DMS153 treated with DMSO at 0.1 percent for 48 hours (cell line): ENCODE results near the gene OARD1.

Source experiments
- DNase-seq: peaks from one replicate; lab custom pipeline; 2025; ENCODE audit not compliant: unreplicated experiment; lab: John Stamatoyannopoulos, UW

The OARD1 gene

DNA sequence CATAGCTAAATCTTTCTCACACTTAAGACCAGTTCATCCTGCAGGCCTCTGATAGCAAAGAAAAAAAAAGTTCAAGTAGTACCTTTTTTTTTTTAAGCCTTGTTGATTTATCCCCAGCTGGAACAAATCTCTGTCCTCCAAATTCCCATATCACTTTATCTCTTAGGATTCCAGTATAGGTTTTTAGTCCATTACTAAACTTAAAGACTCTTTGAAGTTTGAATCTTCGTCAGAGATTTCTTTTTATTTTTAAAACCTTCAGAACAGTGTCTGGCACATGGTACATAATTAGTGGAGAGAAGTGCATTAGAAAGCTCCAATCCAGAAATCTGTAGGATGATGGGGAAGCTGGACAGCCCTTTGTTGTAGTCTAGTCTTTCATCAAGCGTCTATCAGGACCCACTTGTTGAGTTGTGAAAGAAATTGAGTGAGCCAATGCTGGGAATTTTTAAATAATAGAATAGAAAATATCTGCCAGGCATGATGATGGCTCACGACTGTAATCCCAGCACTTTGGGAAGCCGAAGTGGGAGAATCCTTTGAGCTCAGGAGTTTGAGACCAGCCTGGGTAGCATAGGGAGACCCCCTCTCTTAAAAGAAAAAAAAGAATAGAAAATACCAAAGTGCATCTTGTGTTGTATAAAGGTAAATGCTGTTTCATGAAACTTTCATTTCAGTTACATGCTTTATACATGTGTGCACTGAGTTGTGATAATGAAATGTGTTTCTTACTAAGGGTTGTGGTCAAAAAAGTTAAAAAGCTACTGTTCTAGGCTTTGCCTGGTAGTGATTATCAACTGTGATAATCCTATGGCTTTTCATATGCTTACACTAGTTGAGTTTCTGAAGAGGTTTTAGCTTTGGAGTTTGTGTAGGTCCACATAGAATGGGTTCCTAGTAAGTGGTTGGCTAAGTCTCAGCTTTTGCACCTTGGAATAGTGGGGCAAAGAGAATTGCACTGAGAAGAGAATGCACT lies 3.8 kb upstream of the OARD1 start:
- DNase-seq: no peak

DNA sequence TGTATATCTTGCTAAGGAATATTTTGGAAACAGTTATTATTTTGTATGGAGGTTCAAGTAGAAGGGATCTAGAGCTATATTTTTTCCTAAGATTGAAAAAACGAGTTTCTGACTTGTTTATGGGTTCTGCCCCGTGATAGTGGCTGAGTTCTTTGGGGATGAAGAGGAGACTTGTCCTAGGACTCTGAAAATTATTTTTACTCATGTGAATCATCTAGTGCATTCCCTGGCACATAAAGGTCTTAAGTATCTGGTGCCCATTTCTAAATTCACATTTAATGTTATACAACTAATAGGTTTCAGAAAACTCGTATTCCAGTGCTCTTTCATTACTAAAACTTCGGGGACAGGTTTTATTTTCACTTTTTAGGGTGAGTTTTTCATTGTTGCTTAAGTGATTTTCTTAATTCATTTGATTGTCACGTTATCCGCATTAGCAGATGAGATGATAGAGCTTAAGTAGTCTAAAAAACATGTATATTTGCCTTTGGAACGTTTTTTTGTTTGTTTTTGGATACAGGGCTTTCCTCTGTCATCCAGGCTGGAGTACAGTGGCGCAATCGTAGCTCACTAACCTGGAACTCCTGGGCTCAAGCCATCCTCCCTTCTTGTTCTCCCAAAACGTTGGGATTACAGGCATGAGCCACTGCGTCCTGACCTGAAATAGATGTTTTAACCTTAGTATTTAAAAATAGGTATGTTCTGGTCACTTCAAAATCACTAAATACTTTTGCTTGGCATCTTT lies 2.7 kb upstream of the OARD1 start:
- DNase-seq: no peak

DNA sequence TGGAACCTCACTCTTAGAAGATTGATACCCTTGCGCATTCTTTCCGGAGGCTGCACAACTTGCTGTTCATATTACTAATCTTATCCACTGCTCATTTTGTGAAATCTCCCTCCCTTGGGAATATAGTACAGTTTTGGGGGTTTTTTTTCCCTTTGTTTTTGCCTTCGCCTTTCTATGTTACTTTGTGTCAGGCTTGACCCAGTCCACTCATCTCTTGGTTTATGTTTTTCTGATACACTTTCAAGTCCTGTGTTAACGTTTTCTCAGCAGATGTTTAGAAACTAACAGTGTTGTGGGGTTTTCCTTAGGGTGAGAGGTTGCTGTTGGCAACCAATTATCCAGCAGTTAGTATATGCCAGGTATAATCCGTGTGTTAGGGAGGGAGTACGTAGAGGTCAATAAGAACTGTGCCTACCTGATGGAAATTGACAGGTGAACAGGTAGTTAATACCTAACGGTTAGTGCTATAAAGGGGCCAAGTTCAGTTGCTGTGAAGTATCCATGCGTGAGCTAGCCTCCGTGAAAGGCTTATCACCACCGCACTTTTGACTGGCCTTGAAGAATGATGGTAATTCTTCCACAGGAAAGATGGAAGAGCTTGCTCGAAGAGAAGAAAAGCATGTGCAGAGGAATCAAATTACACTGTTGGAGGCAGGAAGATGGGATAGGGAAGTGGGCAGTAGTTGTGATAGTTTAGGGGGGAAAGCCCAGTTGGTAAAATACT lies 2.0 kb upstream of the OARD1 start:
- DNase-seq: peak; percentile 47

DNA sequence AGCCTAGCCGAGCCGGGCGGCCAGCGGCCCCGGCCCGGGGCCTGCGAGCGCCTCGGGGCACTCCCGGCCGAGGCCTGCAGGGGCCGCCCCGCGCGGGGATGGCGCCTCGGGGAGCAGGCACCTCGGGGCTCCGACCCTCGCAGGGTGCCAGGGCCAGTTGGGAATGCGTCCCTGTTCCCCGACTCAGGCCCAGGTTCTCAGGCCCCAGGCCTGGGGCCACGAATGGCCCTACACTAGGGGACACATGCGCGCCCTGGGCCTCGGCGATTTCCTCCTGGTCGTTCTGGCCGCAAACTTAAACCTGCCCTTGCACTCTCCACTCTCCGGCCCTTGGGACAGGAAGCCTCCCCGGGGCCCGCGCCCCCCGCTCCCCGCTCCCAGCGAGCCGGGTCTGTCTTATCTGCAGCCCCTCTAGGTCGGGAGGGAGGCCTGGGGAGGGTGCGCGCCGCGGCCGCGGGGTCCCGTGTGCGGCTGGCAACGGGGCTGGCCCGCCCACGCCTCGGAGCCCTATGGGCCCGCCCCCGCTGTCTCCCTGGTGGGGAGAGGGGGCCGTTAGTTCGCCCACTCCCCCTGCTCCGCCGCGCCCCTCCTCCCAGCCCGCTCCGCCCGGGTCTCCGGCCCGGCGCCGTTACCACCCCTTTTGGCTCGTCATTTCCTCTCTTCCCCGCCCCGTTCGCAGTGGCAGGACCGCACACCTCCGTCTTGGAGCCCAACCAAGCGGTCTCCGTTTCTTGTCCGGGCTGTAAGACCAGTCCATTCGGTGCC lies 1.2 kb upstream of the OARD1 start:
- DNase-seq: peak; percentile 30

DNA sequence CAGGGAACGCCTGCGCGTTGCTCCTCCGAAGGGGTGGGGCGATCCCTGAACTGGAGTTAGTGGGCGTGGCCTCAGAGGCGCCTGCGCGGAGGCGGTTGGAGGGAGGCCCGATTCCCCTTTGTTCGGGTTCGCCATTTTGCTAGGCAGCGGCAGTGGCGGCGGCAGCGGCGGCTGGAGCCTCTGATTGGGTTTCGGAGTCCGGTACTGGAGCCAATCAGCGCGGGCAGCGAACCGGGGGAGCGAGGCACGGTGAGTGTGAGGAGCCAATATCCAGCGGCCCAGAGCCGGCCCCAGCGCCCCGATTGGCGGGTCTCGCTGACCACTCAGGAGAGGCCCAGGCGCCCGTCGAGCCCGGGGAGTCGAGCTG lies 663 bp upstream of the OARD1 start, which contains the start of gene NFYA:
Gene NFYA, plus strand, starts transcription at position 139 of the 367 bp plus-strand sequence. CDS start 6,116 bp downstream, outside the sequence.
- DNase-seq: peak; percentile 100

DNA sequence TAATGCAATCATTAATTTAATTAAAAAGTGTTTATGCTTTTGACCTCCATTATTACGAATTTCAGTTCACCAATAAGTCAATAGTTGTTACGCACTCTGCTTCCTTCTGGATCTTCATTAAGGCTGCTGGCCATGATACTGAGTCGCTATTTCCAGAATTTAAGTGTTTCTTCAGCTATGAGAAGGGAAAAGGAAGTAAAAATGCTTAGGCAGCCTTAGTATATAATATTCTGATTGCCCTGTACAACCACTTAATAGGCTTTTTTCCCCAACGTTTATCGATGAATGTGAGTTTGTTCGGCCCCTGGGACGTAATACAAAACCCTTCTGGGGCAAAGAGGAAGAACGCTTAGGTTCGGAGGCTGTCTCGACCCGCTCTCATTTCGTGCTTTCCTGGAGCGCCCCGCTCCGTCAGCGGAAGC lies 644 bp downstream of the OARD1 start:
- DNase-seq: no peak

DNA sequence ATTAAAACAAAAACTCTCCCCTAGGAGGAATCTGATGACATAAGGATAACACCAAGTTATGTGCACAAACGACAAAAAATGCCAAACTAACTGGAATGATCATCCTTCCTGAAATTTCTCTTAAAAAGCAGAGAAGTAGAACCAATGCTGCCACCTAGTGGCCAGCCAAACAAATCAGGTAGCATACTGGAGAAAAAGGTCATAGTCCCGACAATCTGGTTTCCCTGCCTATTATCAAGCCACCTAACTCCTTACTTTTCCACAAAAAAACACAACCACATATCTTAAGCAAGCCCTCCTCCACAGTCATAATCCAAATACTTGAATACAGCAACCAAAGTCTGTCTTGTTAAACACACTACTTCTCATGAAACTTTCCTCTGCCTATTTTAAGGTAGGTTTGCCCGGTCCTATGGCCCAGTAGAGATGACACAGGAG lies 5.3 kb downstream of the OARD1 start:
- DNase-seq: peak; percentile 72

DNA sequence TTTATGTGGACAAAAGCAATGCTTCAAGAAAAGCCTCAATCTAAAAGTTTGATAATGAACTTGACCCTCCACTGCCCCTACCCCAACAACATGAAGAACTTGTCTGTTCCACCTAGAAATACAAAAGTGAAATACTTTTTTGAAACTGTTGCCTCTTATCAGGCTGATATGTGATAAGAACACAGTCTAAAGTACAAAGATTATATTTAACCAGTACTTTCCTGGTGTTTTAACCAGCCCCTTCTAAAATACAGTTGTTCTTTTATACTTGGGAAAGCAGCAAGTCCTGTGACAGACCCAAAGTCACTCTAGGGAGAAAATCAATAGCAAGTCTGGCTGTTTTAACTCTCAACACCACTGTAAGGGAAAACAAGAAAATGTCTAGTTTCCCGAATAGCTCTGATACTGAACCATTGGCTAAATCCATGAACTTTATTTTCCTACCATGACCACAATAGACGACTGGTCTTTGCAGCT lies 6.6 kb downstream of the OARD1 start:
- no peak for DNase-seq

DNA sequence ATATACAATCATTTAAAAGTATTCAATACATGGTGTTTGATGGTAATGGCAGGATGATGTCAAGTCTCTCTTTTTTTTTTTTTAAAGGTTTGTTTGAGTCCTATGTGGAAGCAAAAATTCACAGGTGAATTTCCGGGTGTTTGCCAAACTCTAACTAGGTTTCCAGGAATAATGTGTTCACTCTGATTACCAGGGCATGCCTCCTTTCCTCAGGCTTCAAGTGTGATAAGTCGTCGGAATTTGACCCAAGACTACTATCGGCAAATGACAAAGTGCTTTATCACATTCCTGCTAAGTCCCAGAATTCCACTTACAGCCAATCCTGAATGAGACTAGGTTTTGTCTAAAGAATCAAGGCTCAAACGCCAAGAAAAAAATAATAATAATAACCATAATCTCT lies 7.3 kb downstream of the OARD1 start:
- DNase-seq: no peak

DNA sequence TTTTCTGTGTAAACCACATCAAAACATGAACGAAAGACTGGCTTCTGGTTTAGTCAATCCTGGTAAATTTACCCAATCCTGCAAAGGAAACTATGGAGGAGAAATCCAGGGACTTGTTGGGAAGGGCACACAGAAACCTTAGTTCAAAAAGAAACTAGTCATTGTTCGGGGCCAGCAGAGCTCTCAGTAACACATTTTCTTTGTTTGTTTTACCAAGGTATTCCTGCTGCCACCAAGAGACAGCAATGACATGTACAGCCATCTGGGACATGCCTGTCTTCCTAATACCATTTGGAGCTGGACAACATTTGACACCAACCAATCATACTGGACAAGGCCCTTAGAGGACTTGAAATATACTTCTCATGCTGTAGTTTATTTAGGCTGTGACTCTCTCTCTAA lies 8.3 kb downstream of the OARD1 start:
- DNase-seq: no peak

DNA sequence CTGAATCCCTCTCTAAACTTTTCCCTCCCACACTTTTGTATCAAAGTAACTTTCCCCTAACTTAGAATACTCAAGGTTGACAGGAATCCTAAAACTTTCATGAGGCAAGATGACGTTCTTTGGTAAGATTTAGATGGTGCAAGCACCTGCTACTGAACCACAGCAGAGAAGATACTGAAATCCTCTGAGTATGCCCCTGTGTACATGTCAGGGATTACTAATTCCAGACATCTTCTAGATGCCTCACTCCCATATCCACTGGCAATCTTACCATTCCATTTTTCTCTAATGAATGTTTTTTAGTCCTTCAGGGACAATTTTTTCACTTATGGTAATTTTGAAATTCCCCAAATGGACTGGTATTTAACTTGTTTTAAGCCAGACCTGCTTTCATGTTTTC lies 10.1 kb downstream of the OARD1 start:
- no peak for DNase-seq

DNA sequence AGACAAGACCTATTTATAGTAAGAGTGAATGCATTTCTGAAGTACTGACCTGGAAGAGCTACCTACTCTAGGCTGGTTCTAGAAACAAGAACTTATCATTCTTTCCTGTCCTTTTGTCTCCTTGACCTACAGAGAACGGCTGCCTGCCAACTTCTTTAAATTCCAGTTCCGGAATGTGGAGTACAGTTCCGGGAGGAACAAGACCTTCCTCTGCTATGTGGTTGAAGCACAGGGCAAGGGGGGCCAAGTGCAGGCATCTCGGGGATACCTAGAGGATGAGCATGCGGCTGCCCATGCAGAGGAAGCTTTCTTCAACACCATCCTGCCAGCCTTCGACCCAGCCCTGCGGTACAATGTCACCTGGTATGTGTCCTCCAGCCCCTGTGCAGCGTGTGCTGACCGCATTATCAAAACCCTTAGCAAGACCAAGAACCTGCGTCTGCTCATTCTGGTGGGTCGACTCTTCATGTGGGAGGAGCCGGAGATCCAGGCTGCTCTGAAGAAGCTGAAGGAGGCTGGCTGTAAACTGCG lies 10.9 kb downstream of the OARD1 start:
- DNase-seq: no peak

DNA sequence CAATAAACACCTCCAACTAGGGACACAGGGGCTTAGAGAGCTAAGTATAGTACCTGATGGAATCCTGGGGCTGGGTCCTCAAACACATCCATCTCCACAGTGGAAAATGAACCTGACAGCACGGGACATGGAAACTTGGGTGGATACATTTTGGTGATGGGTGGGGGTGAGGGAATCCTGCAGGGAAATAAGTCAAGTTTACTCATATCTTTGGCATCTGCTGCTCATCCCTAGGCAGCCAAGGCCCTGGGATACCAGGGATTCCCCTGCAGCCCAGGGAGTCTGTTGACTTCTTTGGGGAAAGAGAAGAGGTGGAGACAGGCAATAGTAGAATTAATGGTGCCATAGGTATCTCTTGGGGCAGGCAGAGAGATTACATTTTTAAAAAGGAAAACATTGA lies 12.6 kb downstream of the OARD1 start:
- DNase-seq: no peak

DNA sequence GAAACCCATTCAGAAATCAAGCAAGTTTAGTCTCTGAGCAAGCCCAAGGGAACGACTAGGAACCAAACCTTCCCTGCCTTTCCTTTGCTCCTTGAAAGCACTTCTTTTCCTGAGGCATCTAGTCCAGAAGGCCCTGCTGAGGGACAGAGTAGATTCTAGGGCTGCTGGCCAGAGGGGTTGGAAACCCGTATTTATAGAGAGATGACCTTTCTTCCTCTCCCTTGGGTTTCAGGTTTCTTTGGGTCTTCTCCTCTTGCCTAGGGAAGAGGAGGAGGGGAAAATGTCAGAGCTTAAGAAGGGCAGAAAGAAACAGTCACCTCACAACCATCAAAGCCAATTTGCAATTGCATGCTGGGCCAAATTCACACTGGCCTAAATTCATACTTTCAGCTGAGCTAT lies 13.4 kb downstream of the OARD1 start:
- no peak for DNase-seq

DNA sequence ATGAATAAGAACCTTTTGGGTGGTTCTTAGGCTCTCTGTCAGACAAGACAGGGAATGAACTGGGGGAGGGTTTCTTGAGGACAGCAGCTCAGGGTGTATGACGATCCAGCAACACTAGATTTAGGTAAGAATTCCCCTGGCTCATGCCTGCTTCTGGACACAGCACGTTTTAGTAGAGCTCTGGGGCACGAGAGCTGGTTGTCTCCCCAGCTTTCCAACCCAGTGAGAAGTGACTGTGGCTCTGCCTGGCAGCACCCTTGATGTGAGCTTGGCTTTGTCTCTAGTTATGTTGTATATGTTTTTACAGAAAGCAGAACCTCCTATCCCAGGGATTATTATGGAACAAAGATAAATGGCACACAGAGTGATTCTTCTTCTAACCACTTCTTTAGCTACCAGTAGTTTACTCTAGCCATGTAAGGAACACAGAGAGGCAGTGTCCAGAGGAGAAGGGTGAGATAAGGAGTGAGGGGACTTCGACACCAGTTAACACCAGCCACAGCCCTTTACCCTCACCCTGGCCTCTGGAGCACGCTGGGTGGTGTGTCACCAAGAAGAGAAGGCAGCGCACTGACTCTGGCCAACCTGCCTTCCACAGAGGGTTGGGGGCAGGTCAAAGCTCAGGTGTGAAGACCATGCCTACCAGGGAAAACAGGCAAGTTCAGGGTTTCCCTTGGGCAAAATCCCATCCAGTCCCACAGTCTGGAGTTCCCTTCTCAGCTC lies 15.2 kb downstream of the OARD1 start:
- DNase-seq: no peak

DNA sequence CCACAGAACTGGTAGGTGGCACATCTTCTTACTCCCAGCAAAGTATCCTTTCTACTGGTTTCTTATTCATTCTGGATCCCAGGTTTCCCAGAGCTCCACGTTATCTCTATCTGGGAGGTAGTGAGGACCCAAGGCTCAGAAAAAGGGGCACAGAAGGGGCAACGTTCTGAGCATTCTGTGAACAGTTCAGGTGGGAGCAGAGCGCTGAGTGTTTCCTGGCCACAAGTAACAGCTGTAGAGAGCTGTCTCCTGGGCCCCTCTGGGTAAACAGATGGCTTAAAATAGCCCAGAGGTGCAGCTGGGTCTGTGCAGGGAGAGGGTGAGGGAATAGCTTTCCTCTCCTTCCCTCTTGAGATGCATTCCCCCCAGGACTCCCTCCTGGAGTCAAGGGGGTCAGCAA lies 17.0 kb downstream of the OARD1 start:
- no peak for DNase-seq

DNA sequence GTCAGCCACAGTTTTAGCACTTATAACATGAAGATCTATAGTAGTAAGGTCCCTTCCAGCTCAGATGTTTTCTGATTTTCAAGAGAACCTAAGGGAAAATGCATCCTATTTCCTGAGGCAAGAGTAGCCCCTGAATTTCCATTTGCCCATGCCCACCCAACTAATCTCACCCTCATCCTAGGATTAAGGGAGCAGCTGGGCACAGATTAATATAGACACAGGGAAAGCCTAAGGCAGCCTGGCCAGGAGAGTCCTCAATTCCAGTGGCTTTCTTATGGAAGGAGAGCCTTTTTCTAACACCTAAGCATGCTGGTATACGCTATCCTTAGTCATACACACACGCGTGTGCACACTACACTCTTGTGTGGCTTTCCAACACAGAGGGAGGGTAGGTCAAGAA lies 17.6 kb downstream of the OARD1 start:
- DNase-seq: no peak

DNA sequence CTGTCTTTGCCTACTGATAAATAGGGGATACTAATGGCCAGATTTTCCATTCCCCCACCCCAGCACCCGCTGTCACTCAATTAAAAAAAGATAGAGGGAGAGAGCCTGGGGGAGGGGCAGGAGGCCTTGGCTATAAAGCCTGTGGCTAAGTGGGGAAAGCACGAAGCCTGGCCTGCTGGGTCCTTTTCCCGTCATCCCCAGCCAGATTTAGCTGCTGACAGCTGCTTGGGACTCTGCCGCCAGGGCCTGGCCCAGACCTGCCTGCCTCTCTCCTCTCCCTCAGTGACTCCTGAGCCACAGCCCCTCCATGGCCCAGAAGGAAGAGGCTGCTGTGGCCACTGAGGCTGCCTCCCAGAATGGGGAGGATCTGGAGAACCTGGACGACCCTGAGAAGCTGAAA lies 19.1 kb downstream of the OARD1 start, which contains the start of gene APOBEC2:
Gene APOBEC2, plus strand, starts transcription at position 162 of the 400 bp plus-strand sequence. Its CDS starts 146 bp downstream, at position 308.
- no peak for DNase-seq

DNA sequence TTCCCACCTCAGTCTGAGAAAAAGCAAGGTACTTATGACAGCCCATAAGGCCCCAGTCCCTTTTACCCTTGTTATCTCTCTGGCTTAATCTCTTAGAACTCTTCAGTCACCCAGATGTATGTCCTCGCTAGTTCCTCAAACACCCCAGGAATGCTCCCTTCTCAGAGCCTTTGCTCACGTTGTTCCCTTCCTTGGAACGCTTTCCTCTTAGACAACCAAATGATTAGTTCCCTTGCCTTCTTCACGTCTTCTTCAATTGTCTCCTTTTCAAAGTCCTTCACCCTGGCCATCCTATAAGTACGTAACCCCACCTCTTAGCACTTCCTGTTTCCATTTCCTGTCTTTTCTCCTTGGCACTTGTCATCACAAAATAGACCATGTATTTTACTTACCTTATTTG lies 20.3 kb downstream of the OARD1 start:
- no peak for DNase-seq
